ENCODE measurements around the gene ATF7. TPM values are rescaled to one million over a fixed set of nuclear protein-coding genes. Genes with fewer than 3 reads are reported as not detected.
"Not testable (repeated sequence)": the region's sequence is repeated elsewhere in the genome, so short reads cannot be mapped to it uniquely, and the experiment has no call there.

Gene ATF7
- total RNA-seq, 1 donor from 2014 or later: 14.2 TPM

DNA sequence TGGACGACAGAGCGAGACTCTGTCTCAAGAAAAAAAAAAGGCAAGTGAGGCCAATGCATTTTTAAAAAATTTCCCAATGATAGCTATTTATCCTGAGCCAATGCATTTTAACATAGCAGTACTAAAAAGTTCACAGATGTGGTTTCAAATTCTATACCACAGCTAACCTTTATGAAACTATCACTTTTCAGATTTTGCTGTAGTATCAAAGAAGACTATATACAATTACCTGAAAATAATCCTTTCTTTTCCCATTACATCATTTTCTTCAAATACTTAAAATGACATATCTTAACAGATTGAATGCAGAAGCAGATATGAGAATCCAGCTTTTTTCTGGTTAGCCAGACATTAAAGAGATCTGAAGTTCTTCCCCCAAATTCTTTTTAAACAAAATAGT lies 13.2 kb downstream of the ATF7 start:
- Histone ChIP-seq H3K27me3 (ENCODE audit: control insufficient read depth, insufficient read depth, low read length) (no peaks in the 10 kb centered on the region), H3K36me3 (ENCODE audit: control insufficient read depth, insufficient read depth, low read length) (no peaks in the 10 kb centered on the region), H3K4me3 (ENCODE audit: low read depth, low read length) (no peak overlapping the region)
- DNase-seq (ENCODE audit: low read depth): no peak
- TF ChIP-seq, protein P1, sequence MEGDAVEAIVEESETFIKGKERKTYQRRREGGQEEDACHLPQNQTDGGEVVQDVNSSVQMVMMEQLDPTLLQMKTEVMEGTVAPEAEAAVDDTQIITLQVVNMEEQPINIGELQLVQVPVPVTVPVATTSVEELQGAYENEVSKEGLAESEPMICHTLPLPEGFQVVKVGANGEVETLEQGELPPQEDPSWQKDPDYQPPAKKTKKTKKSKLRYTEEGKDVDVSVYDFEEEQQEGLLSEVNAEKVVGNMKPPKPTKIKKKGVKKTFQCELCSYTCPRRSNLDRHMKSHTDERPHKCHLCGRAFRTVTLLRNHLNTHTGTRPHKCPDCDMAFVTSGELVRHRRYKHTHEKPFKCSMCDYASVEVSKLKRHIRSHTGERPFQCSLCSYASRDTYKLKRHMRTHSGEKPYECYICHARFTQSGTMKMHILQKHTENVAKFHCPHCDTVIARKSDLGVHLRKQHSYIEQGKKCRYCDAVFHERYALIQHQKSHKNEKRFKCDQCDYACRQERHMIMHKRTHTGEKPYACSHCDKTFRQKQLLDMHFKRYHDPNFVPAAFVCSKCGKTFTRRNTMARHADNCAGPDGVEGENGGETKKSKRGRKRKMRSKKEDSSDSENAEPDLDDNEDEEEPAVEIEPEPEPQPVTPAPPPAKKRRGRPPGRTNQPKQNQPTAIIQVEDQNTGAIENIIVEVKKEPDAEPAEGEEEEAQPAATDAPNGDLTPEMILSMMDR (IDR thresholded peaks at IDR 0.05; ENCODE audit: insufficient read depth, low read length, poor library complexity, severe bottlenecking): no peak

DNA sequence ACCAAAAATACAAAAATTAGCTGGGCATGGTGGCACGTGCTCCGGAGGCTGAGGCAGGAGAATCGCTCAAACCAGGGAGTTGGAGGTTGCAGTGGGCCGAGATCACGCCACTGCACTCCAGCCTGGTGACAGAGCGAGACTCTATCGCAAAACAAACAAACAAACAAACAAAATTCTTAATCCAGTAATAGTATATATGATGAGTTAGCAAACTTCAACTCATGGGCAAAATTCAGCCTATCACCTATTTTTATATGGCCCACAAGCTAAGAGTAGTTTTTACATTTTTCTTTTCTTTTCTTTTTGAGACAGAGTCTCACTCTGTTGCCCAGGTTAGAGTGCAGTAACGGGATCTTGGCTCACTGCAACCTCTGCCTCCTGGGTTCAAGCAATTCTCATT lies 14.9 kb downstream of the ATF7 start:
- TF ChIP-seq, protein P1 (IDR thresholded peaks at IDR 0.05; ENCODE audit: insufficient read depth, low read length, poor library complexity, severe bottlenecking): no peak
- no peak for DNase-seq (ENCODE audit: low read depth)
- Histone ChIP-seq H3K4me3 (ENCODE audit: low read depth, low read length) (no peak overlapping the region), H3K27me3 (ENCODE audit: control insufficient read depth, insufficient read depth, low read length) (no peaks in the 10 kb centered on the region), H3K36me3 (ENCODE audit: control insufficient read depth, insufficient read depth, low read length) (no peaks in the 10 kb centered on the region)

DNA sequence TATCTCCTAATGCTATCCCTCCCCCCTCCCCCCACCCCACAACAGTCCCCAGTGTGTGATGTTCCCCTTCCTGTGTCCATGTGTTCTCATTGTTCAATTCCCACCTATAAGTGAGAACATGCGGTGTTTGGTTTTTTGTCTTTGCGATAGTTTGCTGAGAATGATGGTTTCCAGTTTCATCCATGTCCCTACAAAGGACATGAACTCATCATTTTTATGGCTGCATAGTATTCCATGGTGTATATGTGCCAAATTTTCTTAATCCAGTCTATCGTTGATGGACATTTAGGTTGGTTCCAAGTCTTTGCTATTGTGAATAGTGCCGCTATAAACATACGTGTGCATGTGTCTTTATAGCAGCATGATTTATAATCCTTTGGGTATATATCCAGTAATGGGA lies 19.5 kb downstream of the ATF7 start:
- H3K4me3 ChIP-seq (ENCODE audit: low read depth, low read length); DNase-seq (ENCODE audit: low read depth); H3K36me3 ChIP-seq (ENCODE audit: control insufficient read depth, insufficient read depth, low read length); H3K27me3 ChIP-seq (ENCODE audit: control insufficient read depth, insufficient read depth, low read length): not testable (repeated sequence)

DNA sequence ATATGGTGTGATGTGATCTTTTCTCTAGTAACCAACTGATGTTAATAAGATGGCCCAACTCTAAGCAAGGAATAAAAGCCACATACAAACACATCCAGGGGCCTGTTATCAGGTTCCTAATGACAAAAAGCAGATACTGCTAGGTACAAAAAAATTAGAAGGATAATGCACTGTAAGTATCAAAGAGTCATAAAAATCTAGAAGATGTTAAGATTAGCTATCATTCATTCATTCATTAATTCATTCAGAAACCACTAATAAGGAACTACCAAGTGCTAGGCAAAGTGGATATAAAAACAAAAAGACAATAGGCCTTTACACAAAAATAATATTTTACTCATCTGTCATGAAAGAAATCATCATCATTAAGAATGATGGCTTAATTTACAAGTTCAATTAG lies 21.6 kb downstream of the ATF7 start:
- Histone ChIP-seq H3K36me3 (ENCODE audit: control insufficient read depth, insufficient read depth, low read length) (no peaks in the 10 kb centered on the region), H3K27me3 (ENCODE audit: control insufficient read depth, insufficient read depth, low read length) (no peaks in the 10 kb centered on the region), H3K4me3 (ENCODE audit: low read depth, low read length) (no peak overlapping the region)
- TF ChIP-seq, protein P1 (IDR thresholded peaks at IDR 0.05; ENCODE audit: insufficient read depth, low read length, poor library complexity, severe bottlenecking): no peak
- DNase-seq (ENCODE audit: low read depth): no peak

DNA sequence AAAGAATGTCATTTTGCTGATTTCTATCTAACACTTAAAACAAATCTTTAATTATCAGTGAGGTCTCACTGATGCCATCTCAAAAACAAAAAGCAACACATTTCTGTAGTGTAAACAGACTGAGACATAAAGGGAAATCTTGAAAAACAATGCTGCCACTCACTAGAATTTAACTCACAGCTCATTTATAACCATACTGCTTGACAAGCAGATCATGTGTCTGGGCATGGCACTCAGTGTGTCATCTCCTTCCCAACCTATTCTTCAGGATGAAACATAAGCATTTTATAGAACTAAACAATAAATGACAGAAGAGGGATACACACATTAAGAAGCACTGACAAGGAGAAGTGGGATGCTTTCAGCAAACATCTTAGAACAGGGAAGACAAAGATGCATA lies 22.4 kb downstream of the ATF7 start:
- no peaks in the 10 kb centered on the region for H3K36me3 ChIP-seq (ENCODE audit: control insufficient read depth, insufficient read depth, low read length)
- TF ChIP-seq, protein P1 (IDR thresholded peaks at IDR 0.05; ENCODE audit: insufficient read depth, low read length, poor library complexity, severe bottlenecking): no peak
- no peak overlapping the region for H3K4me3 ChIP-seq (ENCODE audit: low read depth, low read length)
- no peak for DNase-seq (ENCODE audit: low read depth)
- H3K27me3 ChIP-seq (ENCODE audit: control insufficient read depth, insufficient read depth, low read length): no peaks in the 10 kb centered on the region

DNA sequence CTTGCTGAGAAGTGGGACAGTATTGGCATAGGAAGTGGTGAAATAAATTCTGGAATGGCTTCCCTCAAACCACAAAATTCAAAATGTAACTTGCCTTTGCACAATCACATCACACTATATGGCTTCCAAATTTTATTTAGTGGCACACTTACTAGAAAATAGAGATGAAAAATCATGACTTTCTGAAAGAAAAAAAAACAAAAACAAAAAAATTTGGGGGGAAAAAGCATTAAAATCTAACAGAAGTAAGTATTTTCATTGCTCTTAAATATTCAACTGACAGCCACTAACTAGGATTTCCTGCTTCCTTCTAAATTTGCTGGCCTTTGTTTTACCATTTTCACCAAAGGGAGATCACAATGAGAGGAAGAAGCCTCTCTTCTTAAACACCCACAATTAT lies 23.0 kb downstream of the ATF7 start:
- Histone ChIP-seq H3K4me3 (ENCODE audit: low read depth, low read length) (no peak overlapping the region), H3K27me3 (ENCODE audit: control insufficient read depth, insufficient read depth, low read length) (no peaks in the 10 kb centered on the region), H3K36me3 (ENCODE audit: control insufficient read depth, insufficient read depth, low read length) (no peaks in the 10 kb centered on the region)
- TF ChIP-seq, protein P1 (IDR thresholded peaks at IDR 0.05; ENCODE audit: insufficient read depth, low read length, poor library complexity, severe bottlenecking): no peak
- no peak for DNase-seq (ENCODE audit: low read depth)

Measured in kidney epithelial cell (primary cell).